Measurements from ENCODE around the gene KIRREL3. TPM values are rescaled to one million over a fixed set of nuclear protein-coding genes. Genes with fewer than 3 reads are reported as not detected.

The KIRREL3 gene
- total RNA-seq, 4 donors from 2014 or later: 0.82 to 15.7 (median 1.4) TPM; not detected in 1

DNA sequence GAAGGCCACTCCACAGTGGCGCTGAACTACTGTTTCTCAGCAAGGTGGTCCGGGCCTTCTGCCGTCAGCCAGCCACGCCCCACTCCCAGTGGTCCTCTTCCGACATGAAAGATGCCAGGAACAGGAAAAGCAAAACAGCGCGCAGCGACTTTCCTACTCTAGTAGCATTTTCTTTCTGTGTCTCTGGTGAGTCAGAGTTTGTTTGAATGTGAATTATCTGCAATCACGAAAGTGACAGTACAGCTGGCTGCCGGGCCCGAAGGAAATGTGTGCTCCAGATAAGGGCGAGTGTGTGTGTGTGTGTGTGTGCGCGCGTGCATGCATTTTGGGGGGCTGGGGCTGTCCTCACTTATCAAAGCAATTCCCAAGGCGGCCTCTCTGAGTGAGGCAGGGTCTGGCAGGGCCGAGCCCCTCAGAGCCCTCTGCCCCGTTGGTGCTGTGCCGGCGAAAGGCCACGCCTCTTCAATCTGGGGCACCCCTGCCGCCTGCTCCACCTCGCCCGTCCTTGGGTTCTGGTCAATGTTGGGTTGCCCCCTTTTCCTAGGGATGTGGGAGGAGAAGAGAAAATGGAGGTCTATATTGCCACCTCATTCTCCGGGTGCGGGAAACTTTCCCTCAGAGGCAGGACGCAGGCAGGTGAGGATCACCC, 288.5 kb downstream of the KIRREL3 start:
- no peak overlapping the region for H3K27ac ChIP-seq
- H3K27me3 ChIP-seq: peaks cover 16% of the 10 kb centered on the region
- DNase-seq: no peak
- H3K36me3 ChIP-seq: no peaks in the 10 kb centered on the region
- H3K9me3 ChIP-seq: no peaks in the 10 kb centered on the region
- H3K4me1 ChIP-seq: no peaks in the 10 kb centered on the region
- TF ChIP-seq POLR2A (IDR thresholded peaks at IDR 0.05) (no peak), POLR2AphosphoS5 (IDR thresholded peaks at IDR 0.05) (no peak), EP300 (IDR thresholded peaks at IDR 0.05; ENCODE audit: low read depth) (no peak)
- TF ChIP-seq, protein P1, sequence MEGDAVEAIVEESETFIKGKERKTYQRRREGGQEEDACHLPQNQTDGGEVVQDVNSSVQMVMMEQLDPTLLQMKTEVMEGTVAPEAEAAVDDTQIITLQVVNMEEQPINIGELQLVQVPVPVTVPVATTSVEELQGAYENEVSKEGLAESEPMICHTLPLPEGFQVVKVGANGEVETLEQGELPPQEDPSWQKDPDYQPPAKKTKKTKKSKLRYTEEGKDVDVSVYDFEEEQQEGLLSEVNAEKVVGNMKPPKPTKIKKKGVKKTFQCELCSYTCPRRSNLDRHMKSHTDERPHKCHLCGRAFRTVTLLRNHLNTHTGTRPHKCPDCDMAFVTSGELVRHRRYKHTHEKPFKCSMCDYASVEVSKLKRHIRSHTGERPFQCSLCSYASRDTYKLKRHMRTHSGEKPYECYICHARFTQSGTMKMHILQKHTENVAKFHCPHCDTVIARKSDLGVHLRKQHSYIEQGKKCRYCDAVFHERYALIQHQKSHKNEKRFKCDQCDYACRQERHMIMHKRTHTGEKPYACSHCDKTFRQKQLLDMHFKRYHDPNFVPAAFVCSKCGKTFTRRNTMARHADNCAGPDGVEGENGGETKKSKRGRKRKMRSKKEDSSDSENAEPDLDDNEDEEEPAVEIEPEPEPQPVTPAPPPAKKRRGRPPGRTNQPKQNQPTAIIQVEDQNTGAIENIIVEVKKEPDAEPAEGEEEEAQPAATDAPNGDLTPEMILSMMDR (IDR thresholded peaks at IDR 0.05): no peak
- in situ Hi-C loops (cut with MboI; ENCODE audit: low pct_ligation_motif_present in 1 of 4, low pct_unique_long_range_greater_than_20kb in 1 of 4, low sequenced_read_pairs in 3 of 4): loop anchor here in 3 of 4 donors (10.0 to 25.0 kb wide), 2 partner anchors 275 to 283 kb away; no protein-coding TSS in a partner anchor
- intact Hi-C loops (cut with DNase I; ENCODE audit: low total_unique reads): loop anchor here (10.0 kb wide), 1 partner anchor 273 kb away; no protein-coding TSS in a partner anchor
- WGBS, 2 donors (ENCODE audit: low coverage in 1 of 2): 40 to 76% methylated on average over 1 to 27 of the region's 27 CpGs
- no peak overlapping the region for H3K4me3 ChIP-seq

DNA sequence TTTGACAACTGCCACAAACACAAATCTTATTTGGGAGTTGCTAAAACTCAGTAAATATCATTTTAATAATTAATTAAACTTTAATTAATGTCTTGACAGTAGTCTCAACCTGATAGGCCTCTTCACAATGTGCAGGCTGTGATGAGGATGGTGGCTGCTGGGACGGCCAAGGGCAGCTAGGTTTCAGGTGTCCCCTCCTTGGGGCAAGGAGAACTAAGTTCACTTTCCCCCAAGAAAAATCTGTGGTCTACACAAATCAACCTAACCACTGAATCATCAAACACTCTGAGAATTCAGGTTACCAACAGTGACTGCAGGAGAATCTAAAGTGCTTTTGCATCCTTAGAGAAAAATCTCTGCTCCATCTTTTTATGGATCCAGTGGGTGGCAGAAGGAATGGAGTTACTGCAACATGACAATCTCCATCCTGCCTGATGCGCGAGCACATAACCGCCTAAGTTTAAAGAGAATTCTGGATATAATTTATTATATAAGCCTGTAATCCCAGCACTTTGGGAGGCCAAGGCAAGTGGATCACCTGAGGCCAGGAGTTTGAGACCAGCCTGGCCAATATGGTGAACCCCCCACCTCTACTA, 289.7 kb downstream of the KIRREL3 start:
- H3K4me1 ChIP-seq: no peaks in the 10 kb centered on the region
- TF ChIP-seq, protein P1 (IDR thresholded peaks at IDR 0.05): no peak
- TF ChIP-seq POLR2AphosphoS5 (IDR thresholded peaks at IDR 0.05) (no peak), POLR2A (IDR thresholded peaks at IDR 0.05) (no peak), EP300 (IDR thresholded peaks at IDR 0.05; ENCODE audit: low read depth) (no peak)
- intact Hi-C loops (cut with DNase I; ENCODE audit: low total_unique reads) (loop anchor here (10.0 kb wide), 1 partner anchor 274 kb away; no protein-coding TSS in a partner anchor), in situ Hi-C loops (cut with MboI; ENCODE audit: low pct_ligation_motif_present in 1 of 4, low pct_unique_long_range_greater_than_20kb in 1 of 4, low sequenced_read_pairs in 3 of 4) (loop anchor here in 3 of 4 donors (10.0 to 25.0 kb wide), 2 partner anchors 276 to 284 kb away; no protein-coding TSS in a partner anchor)
- no peak for DNase-seq
- WGBS, 2 donors (ENCODE audit: low coverage in 1 of 2): 85 to 94% methylated on average over 3 to 4 of the region's 4 CpGs
- no peaks in the 10 kb centered on the region for H3K36me3 ChIP-seq
- no peak overlapping the region for H3K27ac ChIP-seq
- peaks cover 16% of the 10 kb centered on the region for H3K27me3 ChIP-seq
- H3K9me3 ChIP-seq: no peaks in the 10 kb centered on the region
- H3K4me3 ChIP-seq: no peak overlapping the region

DNA sequence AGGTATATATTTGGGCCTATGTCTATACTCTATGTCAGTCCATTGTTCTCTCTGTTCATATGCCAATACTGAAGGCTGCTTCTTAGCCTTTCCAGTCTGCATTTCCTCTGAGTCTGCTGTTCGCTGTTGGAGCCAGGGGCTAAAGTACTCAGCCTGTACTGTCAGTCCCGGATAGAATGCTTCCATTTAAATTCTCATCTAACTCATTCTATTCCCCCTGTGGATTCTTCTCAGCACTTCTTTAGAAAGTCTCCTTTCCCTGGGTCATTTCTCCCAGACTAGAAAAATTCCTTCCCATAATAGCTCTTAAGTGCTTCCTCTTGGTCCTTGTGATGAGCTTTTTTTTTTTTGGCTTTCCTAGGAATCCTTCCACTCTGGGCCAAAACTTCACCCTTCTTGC, 293.1 kb downstream of the KIRREL3 start:
- H3K27ac ChIP-seq: no peak overlapping the region
- in situ Hi-C loops (cut with MboI; ENCODE audit: low pct_ligation_motif_present in 1 of 4, low pct_unique_long_range_greater_than_20kb in 1 of 4, low sequenced_read_pairs in 3 of 4): loop anchor here in 1 of 4 donors (25.0 kb wide), 1 partner anchor 280 kb away; no protein-coding TSS in a partner anchor
- H3K9me3 ChIP-seq: no peaks in the 10 kb centered on the region
- DNase-seq: no peak
- no peak overlapping the region for H3K4me3 ChIP-seq
- no peak for TF ChIP-seq POLR2AphosphoS5 (IDR thresholded peaks at IDR 0.05)
- TF ChIP-seq EP300 (IDR thresholded peaks at IDR 0.05; ENCODE audit: low read depth): no peak
- no peak for TF ChIP-seq POLR2A (IDR thresholded peaks at IDR 0.05)
- TF ChIP-seq, protein P1 (IDR thresholded peaks at IDR 0.05): no peak
- intact Hi-C loops (cut with DNase I; ENCODE audit: low total_unique reads): no loop called here
- WGBS, 2 donors (ENCODE audit: low coverage in 1 of 2): 50 to 77% methylated on average over 2 of the region's 2 CpGs
- H3K36me3 ChIP-seq: no peaks in the 10 kb centered on the region
- peaks cover 16% of the 10 kb centered on the region for H3K27me3 ChIP-seq
- H3K4me1 ChIP-seq: no peaks in the 10 kb centered on the region

DNA sequence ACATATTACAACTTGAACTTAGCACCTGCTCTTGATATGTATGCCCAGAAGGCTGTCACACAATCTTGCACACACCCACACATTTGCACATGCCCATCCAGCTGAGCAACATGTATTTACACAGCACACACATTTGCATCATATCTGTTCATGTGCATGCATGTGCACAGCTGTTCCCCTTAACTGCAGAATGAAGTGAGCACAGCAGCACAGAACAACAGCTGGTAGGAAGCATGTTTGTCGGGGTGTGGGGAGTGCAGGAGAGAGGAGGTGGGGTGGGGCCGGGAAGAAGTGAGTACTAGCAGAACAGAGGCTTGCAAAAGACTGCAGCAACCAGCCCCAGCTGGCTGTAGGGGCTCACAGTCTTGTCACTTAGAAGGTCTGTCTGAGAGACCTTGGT, 296.5 kb downstream of the KIRREL3 start:
- 27 to 71% methylated on average over 2 of the region's 2 CpGs for WGBS, 2 donors (ENCODE audit: low coverage in 1 of 2)
- DNase-seq: no peak
- intact Hi-C loops (cut with DNase I; ENCODE audit: low total_unique reads): no loop called here
- Histone ChIP-seq H3K4me3 (no peak overlapping the region), H3K27ac (no peak overlapping the region), H3K4me1 (no peaks in the 10 kb centered on the region), H3K36me3 (no peaks in the 10 kb centered on the region), H3K27me3 (no peaks in the 10 kb centered on the region), H3K9me3 (no peaks in the 10 kb centered on the region)
- in situ Hi-C loops (cut with MboI; ENCODE audit: low pct_ligation_motif_present in 1 of 4, low pct_unique_long_range_greater_than_20kb in 1 of 4, low sequenced_read_pairs in 3 of 4): loop anchor here in 1 of 4 donors (25.0 kb wide), 1 partner anchor 283 kb away; no protein-coding TSS in a partner anchor
- TF ChIP-seq EP300 (IDR thresholded peaks at IDR 0.05; ENCODE audit: low read depth) (no peak), POLR2A (IDR thresholded peaks at IDR 0.05) (no peak), POLR2AphosphoS5 (IDR thresholded peaks at IDR 0.05) (no peak)
- TF ChIP-seq, protein P1 (IDR thresholded peaks at IDR 0.05): no peak
